Rectal smooth muscle tissue (tissue), 1 donor: ENCODE measurements around the gene GSG1L2.
"Not testable (repeated sequence)": the region's sequence is repeated elsewhere in the genome, so short reads cannot be mapped to it uniquely, and the experiment has no call there.

Experiments
- H3K27ac ChIP-seq: one replicate; pipeline ENCODE4 v1.7.0; 2013; ENCODE audit warnings: low read depth, low read length, inconsistent platforms
- H3K27me3 ChIP-seq: one replicate; pipeline ENCODE4 v1.7.0; 2013; ENCODE audit warnings: low read length; ENCODE audit not compliant: control insufficient read depth, insufficient read depth
- H3K36me3 ChIP-seq: one replicate; pipeline ENCODE4 v1.7.0; 2013; ENCODE audit warnings: low read length; ENCODE audit not compliant: control insufficient read depth, insufficient read depth
- H3K4me1 ChIP-seq: one replicate; pipeline ENCODE4 v1.7.0; 2013; ENCODE audit warnings: low read length; ENCODE audit not compliant: control insufficient read depth, insufficient read depth
- H3K4me3 ChIP-seq: one replicate; pipeline ENCODE4 v1.7.0; 2013; ENCODE audit warnings: low read length
- H3K9ac ChIP-seq: one replicate; pipeline ENCODE4 v1.7.0; 2013; ENCODE audit warnings: low read length

The GSG1L2 gene

DNA sequence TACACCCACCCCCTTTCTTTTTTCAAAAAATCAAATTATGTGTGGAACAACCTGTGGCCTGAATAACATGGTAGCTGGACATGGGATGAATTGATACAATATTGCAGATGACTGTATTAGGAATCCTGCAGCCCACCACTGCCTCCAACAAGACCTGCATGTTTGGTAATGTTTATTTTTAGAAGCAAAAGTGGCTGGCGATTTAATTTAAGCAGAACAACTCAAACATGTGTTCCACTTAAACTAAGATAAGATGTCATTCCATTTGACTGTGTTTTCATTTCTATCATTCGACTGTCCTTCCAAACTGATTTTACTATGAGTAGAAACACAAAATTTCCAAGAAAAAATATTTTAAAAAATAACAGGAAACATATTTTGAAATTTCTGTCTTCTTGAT lies 20.4 kb downstream of the GSG1L2 start:
- Histone ChIP-seq H3K4me3 (no peak overlapping the region), H3K27me3 (no peaks in the 10 kb centered on the region), H3K27ac (no peak overlapping the region), H3K36me3 (no peaks in the 10 kb centered on the region), H3K4me1 (no peaks in the 10 kb centered on the region), H3K9ac (no peak overlapping the region)

DNA sequence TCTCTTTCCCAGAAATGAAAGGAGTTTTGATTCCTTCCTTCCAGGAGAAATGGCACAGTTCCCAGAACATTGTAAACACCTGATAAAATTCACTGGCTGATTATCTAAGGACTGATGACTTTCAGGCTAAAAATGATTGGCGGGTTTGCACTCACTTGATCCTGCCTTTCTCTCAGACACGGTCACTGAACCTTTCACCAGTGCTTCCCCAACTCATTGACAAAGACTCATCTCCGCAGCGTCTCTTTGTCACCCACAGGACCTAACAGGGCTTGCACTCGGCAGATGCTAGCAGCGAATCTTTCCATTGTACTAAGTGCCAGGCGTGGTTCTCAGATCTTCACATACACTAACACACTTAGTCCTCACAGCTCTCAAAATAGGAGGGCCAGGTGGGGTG lies 23.2 kb downstream of the GSG1L2 start:
- Histone ChIP-seq H3K4me3 (no peak overlapping the region), H3K27ac (no peak overlapping the region), H3K36me3 (no peaks in the 10 kb centered on the region), H3K9ac (no peak overlapping the region), H3K27me3 (no peaks in the 10 kb centered on the region), H3K4me1 (no peaks in the 10 kb centered on the region)

DNA sequence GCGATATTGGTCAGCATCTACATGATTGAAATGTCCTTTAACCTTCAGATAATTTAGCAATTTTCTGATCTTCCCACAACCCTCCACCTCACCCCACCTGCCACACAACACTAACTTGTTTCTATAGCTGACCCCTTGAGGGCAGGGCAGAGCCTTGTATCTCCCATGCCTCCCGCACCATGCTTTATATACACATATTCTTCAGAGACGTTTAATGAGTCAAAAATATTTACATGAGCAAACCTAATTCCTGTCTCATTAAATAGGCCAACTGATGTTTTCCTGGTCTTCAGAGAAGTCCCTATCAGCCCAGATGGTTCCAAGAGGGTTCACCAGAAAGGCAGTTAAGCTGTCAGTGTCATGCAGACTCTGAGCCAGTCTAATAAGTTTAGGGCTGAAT lies 23.9 kb downstream of the GSG1L2 start:
- H3K27ac ChIP-seq = no peak overlapping the region
- no peaks in the 10 kb centered on the region for H3K4me1 ChIP-seq
- H3K4me3 ChIP-seq = no peak overlapping the region
- H3K27me3 ChIP-seq = no peaks in the 10 kb centered on the region
- H3K9ac ChIP-seq = no peak overlapping the region
- no peaks in the 10 kb centered on the region for H3K36me3 ChIP-seq

DNA sequence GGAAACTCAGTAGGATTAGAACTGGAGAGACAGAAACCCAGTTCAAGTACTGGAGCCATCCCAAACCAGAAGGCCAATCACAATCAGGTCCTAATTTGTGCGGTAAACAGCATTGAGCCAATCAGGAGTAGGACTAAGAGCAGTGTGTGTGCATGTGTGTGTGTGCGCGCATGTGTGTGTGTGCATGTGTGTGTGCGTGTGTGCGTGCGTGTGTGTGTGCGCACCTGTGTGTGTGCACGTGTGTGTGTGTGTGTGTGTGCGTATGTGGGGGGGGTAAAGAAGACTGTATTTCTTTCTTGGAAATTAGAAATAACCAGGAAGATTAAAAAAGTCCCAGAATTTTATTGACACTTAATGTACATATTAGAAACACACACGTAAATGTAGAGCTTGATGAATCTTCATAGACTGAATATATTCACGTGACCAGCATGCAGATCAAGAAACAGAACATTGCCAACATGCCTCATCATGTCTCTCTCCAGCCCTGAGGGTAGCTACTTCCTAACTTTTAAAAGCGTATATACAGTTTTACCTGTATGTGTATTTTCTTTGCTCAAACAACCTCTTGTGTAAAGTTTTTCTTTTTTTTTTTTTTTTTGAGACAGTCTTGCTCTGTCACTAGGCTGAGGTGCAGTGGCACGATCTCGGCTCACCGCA lies 29.6 kb downstream of the GSG1L2 start:
- H3K9ac ChIP-seq = no peak overlapping the region
- no peaks in the 10 kb centered on the region for H3K27me3 ChIP-seq
- H3K4me1 ChIP-seq = no peaks in the 10 kb centered on the region
- H3K27ac ChIP-seq = no peak overlapping the region
- H3K36me3 ChIP-seq = no peaks in the 10 kb centered on the region
- H3K4me3 ChIP-seq = no peak overlapping the region

DNA sequence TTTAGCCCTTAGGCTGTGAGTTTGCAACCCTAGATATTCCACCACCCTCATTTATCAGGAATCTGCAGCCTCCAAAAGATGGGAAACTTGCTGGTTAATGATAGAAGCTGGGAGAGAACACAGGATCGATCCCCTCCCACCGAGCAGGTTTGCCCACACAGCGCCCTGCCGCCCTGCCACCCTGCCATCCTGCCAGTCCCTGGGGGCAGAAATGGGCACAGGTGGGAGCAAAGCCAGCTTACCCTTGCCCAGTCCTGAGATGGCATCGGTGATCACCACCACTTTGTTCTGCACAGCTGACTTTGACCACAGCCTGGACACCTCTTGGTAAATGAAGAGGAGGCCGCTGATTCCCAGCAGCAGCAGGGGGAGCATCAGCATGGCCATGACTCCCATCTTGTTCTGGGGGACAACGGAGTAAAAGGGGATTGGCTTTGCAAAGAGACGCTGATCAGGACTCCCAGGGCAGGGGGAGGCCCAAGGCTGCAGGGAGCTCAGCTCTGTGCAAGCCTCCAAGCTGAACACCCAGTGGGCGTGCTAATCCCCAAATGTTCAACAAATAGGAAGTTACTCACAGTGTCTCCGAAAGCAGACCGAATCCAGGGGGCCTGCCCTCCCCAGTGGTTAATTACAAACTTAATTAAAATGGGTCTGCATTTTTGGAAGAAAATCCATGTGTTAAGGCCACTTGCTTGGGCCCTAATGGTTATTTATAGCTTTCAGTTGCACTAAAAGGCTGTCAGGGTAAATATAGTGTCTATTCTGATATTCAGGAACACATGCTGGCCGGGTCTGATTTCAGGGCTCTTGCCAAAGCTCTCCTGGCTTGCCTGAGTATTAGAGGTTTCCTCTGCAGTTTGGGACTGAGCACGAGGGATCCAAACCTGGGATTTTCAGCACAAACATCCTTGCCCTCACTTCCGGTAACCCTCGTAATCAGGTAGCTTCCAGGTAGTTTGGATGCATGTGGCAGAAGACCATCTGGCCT lies 30.7 kb downstream of the GSG1L2 start, which contains the start of gene DHRS7C:
DHRS7C (minus strand) TSS at position 704 of the 988 bp plus-strand sequence; CDS start at position 396, 308 bp downstream.
- Histone ChIP-seq H3K4me3 (no peak within 1 kb of the TSS), H3K27me3 (no peaks in the 10 kb centered on the region), H3K27ac (no peak within 1 kb of the TSS), H3K36me3 (no peaks in the 10 kb centered on the region), H3K4me1 (no peaks in the 10 kb centered on the region), H3K9ac (no peak within 1 kb of the TSS)

DNA sequence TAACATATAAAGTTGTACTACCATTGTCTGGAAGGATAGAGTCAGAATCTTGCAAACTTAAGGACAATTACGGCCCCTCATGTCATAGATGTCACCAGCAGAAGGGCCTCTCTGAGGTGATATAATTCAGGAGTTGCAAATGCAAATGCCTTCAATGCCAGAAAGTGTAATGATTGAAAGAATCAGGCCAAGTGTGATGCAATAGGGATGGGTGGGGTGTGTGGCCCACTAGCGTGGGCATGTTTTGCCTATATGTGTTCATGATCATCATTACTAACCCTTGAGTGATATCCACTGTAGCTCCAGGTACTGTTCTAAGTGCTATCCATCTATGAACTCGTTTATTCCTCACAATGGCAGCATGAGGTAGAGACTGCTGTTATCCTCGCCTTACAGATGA lies 31.6 kb downstream of the GSG1L2 start:
- no peak overlapping the region for H3K27ac ChIP-seq
- no peak overlapping the region for H3K9ac ChIP-seq
- H3K27me3 ChIP-seq = no peaks in the 10 kb centered on the region
- H3K4me3 ChIP-seq = no peak overlapping the region
- no peaks in the 10 kb centered on the region for H3K4me1 ChIP-seq
- H3K36me3 ChIP-seq = no peaks in the 10 kb centered on the region

DNA sequence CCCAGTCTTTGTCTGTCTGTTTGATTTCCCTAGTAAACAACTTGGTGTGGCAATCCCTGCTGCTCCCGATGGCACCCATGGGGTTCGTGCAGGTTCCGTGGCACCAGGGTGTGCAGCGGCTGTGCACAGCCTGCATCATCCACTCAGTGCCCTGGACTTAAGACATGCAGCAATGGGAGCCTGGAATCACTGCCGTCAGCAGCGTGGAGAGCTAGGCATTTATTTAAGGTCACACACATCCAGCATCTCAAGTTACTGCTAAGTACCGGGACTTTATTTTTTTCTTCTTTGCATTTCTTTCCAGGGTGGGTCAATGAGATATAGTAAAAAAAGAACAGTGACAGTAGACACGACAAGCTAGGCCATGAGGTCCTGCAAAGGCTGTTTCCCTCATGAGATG lies 33.3 kb downstream of the GSG1L2 start:
- Histone ChIP-seq H3K27ac (no peak overlapping the region), H3K9ac (no peak overlapping the region), H3K4me3 (no peak overlapping the region), H3K36me3 (no peaks in the 10 kb centered on the region), H3K4me1 (no peaks in the 10 kb centered on the region), H3K27me3 (no peaks in the 10 kb centered on the region)

DNA sequence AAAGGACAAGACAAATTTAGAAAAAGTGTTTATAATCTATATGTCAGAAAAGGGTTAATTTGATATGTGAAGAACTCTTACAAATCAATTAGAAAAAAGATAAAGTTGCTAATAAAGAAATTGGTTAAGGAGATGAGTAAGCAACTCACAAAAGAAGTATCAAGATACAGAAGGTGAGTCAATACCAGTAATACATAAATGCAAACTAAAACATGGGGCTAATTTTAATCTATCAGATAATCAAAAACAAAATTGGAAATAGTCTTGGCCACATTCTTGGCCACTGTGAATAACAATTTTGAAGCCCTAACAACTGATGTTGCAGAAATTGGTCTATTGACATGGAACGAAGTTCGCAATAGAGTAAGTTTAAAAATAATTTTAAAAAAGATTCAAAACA lies 37.3 kb downstream of the GSG1L2 start:
- H3K27ac ChIP-seq = no peak overlapping the region
- H3K36me3 ChIP-seq = no peaks in the 10 kb centered on the region
- H3K27me3 ChIP-seq = no peaks in the 10 kb centered on the region
- no peak overlapping the region for H3K4me3 ChIP-seq
- H3K9ac ChIP-seq = no peak overlapping the region
- H3K4me1 ChIP-seq = no peaks in the 10 kb centered on the region

DNA sequence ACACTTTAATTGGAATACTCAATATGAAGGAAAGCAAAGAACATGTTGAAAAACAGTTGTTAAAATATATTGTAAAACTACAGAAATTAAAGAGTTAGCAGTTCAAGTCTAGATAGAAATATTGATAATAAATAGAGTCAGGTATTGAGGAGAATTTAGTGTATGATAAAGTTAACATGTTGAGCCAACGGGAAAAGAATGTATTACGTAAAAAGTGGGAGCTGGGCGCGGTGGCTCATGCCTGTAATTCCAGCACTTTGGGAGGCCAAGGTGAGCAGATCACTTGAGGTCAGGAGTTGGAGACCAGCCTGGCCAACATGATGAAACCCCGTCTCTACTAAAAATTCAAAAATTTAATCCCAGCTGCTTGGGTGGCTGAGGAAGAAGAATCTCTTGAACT lies 38.4 kb downstream of the GSG1L2 start:
- not testable (repeated sequence) for H3K9ac ChIP-seq, H3K27ac ChIP-seq, H3K27me3 ChIP-seq, H3K4me3 ChIP-seq, H3K4me1 ChIP-seq, H3K36me3 ChIP-seq

DNA sequence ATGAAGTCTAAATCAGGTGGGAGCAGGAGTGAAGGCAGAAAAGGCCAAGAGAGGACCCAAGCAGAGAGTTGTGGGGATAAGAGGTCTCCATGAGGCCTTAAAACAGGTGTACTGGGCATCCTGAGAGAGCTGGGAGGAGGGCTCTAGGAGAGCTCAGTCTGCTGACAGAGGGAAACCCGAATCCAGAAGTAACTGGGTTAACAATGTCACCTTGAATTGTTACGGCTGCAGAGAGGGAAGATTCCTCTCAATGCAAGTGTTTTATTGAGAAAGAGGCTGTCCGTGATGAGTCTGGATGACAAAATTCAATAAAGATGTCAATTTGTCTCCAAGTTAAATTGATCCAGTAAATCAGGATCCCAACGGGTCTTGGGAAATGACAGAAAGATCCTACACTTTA lies 38.8 kb downstream of the GSG1L2 start:
- H3K4me1 ChIP-seq = no peaks in the 10 kb centered on the region
- no peak overlapping the region for H3K9ac ChIP-seq
- H3K36me3 ChIP-seq = no peaks in the 10 kb centered on the region
- no peak overlapping the region for H3K27ac ChIP-seq
- H3K27me3 ChIP-seq = no peaks in the 10 kb centered on the region
- H3K4me3 ChIP-seq = no peak overlapping the region

DNA sequence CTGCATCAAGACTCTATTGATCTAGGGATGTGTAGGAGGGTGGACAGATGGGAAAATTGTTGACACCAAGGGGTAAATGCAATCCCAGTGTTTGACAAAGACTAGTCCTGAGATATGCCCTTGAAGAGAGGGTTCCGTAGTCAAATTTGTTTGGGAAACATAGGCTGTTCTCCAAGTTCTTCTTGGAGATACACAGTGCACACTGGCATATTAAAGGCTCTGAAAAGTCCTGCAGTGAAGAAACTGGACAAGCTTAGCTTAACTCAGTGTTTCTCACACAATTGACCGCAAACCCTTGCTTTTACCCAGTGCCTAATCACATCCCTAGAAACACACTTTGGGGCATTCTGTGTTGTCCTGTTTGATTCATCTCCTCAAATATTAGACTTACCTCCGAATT lies 41.3 kb downstream of the GSG1L2 start:
- H3K27ac ChIP-seq = no peak overlapping the region
- no peaks in the 10 kb centered on the region for H3K4me1 ChIP-seq
- H3K27me3 ChIP-seq = no peaks in the 10 kb centered on the region
- H3K4me3 ChIP-seq = no peak overlapping the region
- H3K9ac ChIP-seq = no peak overlapping the region
- H3K36me3 ChIP-seq = no peaks in the 10 kb centered on the region

DNA sequence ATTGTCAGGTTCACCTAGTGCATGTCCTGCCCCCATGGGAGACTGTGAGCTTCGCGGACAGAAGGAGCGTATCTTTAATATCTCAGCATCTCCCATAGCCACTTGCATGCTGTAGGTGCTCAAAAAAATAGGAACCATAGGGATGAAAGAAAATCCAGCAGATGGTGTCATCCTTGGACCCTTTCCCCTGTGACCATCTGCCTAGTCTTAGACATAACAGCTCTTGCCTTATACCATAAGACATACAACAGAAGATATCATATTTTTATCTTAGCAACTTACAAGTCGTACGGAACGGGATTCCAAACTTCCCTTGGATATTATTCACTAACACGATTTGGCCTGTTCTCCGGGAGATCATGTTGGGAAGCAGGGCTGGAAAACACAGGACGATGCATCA lies 45.0 kb downstream of the GSG1L2 start:
- H3K36me3 ChIP-seq = no peaks in the 10 kb centered on the region
- no peak overlapping the region for H3K27ac ChIP-seq
- H3K4me1 ChIP-seq = no peaks in the 10 kb centered on the region
- no peak overlapping the region for H3K9ac ChIP-seq
- H3K4me3 ChIP-seq = no peak overlapping the region
- H3K27me3 ChIP-seq = no peaks in the 10 kb centered on the region
